B cell (primary cell): ENCODE measurements around the gene PEX13.

Experiments used
- CTCF ChIP-seq: fragments of 200-600 bp; IDR thresholded peaks from one replicate; pipeline ENCODE4 v1.8.0; 2022; ENCODE audit warnings: antibody characterized with exemption, mild to moderate bottlenecking
- EZH2 ChIP-seq: IDR thresholded peaks from 2 replicates; pipeline ENCODE4 v1.6.1; 2012; ENCODE audit warnings: borderline replicate concordance, low read depth, mild to moderate bottlenecking, moderate library complexity, low read length; ENCODE audit not compliant: insufficient read depth, poor library complexity, severe bottlenecking

DNA sequence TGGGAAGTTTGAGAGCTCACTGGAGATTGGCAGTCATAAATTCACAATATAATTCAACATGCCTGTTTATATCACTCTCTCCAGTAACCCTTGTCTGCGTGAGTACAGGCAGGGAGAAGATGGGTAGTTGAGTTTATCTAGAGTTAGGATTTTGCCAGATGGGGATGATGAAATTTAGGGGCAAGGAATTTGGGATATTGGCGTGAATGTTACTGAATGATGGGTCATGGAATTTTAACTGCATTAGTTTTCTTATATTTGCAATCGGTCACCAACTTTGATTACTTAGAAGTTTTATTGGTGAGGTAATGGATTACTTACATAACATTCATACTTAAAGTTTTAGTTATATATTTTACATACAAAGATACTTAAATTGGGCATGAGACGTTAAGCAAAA lies 83.3 kb downstream of the PEX13 start:
- TF ChIP-seq CTCF (no peak), EZH2 (no peak)
